ENCODE measurements around the gene USP28. TPM values are rescaled to one million over a fixed set of nuclear protein-coding genes. Genes with fewer than 3 reads are reported as not detected.
"Not testable (repeated sequence)": the region's sequence is repeated elsewhere in the genome, so short reads cannot be mapped to it uniquely, and the experiment has no call there.

USP28 gene, protein sequence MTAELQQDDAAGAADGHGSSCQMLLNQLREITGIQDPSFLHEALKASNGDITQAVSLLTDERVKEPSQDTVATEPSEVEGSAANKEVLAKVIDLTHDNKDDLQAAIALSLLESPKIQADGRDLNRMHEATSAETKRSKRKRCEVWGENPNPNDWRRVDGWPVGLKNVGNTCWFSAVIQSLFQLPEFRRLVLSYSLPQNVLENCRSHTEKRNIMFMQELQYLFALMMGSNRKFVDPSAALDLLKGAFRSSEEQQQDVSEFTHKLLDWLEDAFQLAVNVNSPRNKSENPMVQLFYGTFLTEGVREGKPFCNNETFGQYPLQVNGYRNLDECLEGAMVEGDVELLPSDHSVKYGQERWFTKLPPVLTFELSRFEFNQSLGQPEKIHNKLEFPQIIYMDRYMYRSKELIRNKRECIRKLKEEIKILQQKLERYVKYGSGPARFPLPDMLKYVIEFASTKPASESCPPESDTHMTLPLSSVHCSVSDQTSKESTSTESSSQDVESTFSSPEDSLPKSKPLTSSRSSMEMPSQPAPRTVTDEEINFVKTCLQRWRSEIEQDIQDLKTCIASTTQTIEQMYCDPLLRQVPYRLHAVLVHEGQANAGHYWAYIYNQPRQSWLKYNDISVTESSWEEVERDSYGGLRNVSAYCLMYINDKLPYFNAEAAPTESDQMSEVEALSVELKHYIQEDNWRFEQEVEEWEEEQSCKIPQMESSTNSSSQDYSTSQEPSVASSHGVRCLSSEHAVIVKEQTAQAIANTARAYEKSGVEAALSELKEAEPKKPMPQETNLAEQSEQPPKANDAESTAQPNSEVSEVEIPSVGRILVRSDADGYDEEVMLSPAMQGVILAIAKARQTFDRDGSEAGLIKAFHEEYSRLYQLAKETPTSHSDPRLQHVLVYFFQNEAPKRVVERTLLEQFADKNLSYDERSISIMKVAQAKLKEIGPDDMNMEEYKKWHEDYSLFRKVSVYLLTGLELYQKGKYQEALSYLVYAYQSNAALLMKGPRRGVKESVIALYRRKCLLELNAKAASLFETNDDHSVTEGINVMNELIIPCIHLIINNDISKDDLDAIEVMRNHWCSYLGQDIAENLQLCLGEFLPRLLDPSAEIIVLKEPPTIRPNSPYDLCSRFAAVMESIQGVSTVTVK
- 10.7 and 16.9 TPM in 2 replicates for total RNA-seq (2014; rRNA removed; shearing (Covaris generic))

DNA sequence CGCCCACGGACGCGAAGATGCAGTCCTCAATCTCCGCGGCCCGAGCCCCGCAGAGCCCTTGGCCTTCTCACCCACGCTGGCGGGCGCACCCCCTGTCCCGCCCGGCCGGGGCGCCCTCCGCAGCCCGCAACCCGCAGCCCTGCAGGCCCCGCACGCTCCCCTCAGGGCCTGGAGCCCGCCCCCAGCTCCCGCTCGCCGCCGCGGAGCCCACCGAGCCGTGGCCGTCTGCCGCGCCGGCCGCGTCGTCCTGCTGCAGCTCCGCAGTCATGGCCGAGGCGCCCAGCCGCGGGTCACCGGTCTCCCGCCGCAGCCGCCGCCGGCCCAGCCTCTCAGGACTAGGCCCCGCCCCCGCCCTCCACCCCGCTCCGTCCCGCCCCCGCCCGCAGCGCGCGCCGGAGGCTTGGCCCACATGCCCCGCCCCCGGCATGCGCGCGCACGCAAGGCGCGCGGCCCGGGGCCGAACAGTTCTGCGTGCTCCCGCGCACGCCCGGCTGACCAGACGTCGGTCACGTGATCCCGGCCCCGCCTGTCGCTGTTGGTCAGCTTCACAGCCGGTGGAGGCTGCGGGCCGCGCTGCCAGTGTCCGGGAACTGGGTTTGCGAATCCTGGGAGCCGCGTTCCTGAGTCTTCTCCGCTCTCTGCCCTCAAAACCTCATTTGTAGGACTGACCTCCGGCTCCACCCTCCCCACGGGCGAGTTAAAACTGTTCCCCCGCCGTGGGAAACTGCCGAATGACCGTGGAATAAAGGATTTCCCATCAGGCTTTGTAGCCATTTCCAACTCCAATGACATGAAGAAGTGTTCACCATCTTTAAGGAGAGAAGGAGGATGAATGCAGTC is at the start of gene USP28:
TSS of gene USP28 (minus strand) at position 339 of the 840 bp plus-strand sequence. CDS start at position 268, 71 bp downstream.
- DNase-seq (ENCODE audit: low read depth in 1 of 2, low spot score in 2 of 2), result peak; percentile 73 to 89
- Histone ChIP-seq H3K4me3 (peak within 1 kb of the TSS; percentile 73), H3K27me3 (replicated peaks) (no peaks in the 10 kb centered on the region), H3K36me3 (no peaks in the 10 kb centered on the region), H3K4me1 (replicated peaks) (0 out of 2 replicates have a peak, but pooled peaks cover 3% of the 10 kb centered on the region), H3K9me3 (replicated peaks) (no peaks in the 10 kb centered on the region), H3K27ac (peak within 1 kb of the TSS; percentile 67)

DNA sequence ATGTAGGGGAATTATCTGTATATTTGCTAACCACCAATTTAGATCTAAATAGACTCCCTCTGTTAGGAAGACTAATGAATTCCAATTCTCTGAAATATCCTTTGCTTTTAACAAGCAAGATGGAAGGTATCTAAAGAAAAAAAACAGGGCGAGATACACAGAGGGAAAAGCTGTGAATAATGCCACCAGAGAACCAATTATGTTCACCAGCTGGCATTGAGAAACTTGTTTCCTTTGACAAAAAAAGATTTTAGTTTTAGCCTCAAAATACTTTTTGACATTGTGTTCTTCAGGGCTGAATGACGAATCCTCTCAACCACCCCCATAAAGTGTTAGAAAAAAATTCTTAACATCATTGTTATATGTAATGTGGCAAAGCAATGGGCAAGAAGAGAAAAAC is 48.2 kb upstream of the USP28 start:
- Histone ChIP-seq H3K4me1 (replicated peaks) (no peaks in the 10 kb centered on the region), H3K36me3 (no peaks in the 10 kb centered on the region), H3K27ac (no peak overlapping the region), H3K4me3 (no peak overlapping the region), H3K9me3 (replicated peaks) (no peaks in the 10 kb centered on the region), H3K27me3 (replicated peaks) (no peaks in the 10 kb centered on the region)
- DNase-seq (ENCODE audit: low read depth in 1 of 2, low spot score in 2 of 2), result no peak

DNA sequence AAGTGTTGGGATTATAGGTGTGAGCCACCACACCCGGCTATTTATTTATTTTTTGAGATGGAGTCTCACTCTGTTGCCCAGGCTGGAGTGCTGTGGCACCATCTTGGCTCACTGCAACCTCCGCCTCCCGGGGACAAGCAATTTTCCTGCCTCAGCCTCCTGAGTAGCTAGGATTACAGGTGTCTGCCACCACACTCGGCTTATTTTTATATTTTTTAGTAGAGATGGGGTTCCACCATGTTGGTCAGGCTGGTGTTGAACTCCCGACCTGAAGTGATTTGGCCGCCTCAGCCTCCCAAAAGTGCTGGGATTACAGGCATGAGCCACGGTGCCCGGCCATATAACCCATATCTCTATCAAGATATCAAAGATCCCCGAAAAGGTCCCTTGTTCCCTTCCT is 36.1 kb upstream of the USP28 start:
- not testable (repeated sequence) for H3K4me1 ChIP-seq (replicated peaks); H3K27me3 ChIP-seq (replicated peaks); H3K4me3 ChIP-seq; H3K36me3 ChIP-seq; H3K27ac ChIP-seq; H3K9me3 ChIP-seq (replicated peaks); DNase-seq (ENCODE audit: low read depth in 1 of 2, low spot score in 2 of 2)

DNA sequence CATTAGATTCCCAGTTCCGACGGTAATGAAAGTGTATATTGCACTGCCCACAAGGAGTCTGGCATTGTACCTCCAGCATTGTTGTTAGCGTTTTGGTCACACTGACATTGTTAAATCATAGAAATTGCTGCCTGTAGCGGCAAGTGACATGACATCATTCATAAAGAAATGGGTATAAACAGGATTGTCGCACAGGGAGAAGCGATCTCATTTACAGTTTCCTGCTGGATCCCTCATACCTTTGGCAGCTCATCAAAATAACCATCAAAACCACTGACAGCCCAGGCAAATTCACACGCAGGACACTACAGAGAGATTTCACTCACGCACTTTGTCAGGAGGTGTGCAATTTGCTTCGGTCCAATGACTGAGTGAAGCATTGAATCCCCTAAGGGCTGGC is 32.7 kb upstream of the USP28 start:
- H3K4me3 ChIP-seq, result no peak overlapping the region
- H3K36me3 ChIP-seq, result no peaks in the 10 kb centered on the region
- H3K27ac ChIP-seq, result no peak overlapping the region
- peaks cover 8% of the 10 kb centered on the region; the same call in 1 of the 2 replicates for H3K27me3 ChIP-seq (replicated peaks)
- DNase-seq (ENCODE audit: low read depth in 1 of 2, low spot score in 2 of 2), result no peak
- H3K4me1 ChIP-seq (replicated peaks), result no peaks in the 10 kb centered on the region
- H3K9me3 ChIP-seq (replicated peaks), result no peaks in the 10 kb centered on the region

DNA sequence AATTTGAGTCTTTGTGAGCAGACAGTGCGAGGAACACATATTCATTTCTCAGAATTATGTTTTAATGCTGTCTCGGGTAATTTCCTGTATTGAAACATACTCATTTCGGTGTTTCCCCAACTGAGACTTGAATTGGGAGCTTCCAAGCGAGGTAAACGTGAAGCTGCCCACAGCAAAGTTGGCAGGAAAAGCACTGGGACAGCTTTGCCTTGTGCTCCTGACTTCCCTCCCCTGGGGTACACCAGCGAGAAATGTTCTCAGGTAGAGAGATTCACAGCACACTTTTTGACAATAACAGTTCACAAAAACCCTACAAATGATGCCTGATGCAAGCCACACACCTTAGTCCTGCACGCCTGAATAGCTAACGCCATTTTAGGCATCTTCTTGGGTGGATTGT is 32.3 kb upstream of the USP28 start:
- no peak for DNase-seq (ENCODE audit: low read depth in 1 of 2, low spot score in 2 of 2)
- Histone ChIP-seq H3K27ac (no peak overlapping the region), H3K27me3 (replicated peaks) (peaks cover 8% of the 10 kb centered on the region; the same call in 1 of the 2 replicates), H3K36me3 (no peaks in the 10 kb centered on the region), H3K4me3 (no peak overlapping the region), H3K4me1 (replicated peaks) (no peaks in the 10 kb centered on the region), H3K9me3 (replicated peaks) (no peaks in the 10 kb centered on the region)

DNA sequence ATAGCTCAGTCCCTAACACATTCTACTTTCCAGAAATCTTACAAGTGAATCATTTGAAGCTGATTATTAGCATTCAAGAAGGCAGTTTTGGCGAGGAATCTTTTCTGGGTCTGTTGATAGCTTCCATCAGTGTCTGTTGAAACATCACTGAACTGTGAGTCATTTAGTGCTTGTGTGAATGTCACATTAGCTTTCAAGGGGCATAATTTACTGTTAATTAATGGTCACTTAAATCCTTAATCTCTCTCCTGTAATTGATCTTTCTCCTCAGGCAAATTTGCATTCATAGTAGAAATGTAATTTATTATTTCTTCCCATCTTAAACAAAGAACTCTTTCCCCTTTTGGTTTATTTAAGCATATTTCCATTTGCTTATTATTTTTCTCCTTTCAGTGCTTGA is 31.8 kb upstream of the USP28 start:
- no peaks in the 10 kb centered on the region for H3K9me3 ChIP-seq (replicated peaks)
- H3K4me3 ChIP-seq, result no peak overlapping the region
- peaks cover 8% of the 10 kb centered on the region; the same call in 1 of the 2 replicates for H3K27me3 ChIP-seq (replicated peaks)
- H3K27ac ChIP-seq, result no peak overlapping the region
- DNase-seq (ENCODE audit: low read depth in 1 of 2, low spot score in 2 of 2), result no peak
- no peaks in the 10 kb centered on the region for H3K36me3 ChIP-seq
- no peaks in the 10 kb centered on the region for H3K4me1 ChIP-seq (replicated peaks)

DNA sequence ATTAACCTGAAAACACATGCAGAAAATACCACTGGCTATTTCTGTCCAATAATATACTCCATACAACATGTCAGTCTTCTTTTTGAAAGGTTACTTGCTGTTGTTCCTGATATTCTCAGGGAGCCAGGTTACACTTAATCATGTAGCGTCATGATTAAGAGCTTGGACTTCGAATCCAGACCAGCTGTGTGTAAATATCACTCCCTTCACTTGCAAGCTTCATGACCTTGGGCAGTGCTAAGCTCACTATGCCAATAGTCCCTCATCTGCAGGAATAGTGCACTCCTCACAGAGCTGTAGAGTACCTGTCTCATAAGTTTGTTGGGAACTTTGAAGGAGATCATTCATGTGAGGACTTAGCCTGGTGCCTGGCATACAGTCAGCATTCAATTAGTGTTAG is 31.1 kb upstream of the USP28 start:
- H3K9me3 ChIP-seq (replicated peaks), result no peaks in the 10 kb centered on the region
- peaks cover 8% of the 10 kb centered on the region; the same call in 1 of the 2 replicates for H3K27me3 ChIP-seq (replicated peaks)
- H3K4me3 ChIP-seq, result no peak overlapping the region
- H3K36me3 ChIP-seq, result no peaks in the 10 kb centered on the region
- no peak for DNase-seq (ENCODE audit: low read depth in 1 of 2, low spot score in 2 of 2)
- no peak overlapping the region for H3K27ac ChIP-seq
- H3K4me1 ChIP-seq (replicated peaks), result no peaks in the 10 kb centered on the region

DNA sequence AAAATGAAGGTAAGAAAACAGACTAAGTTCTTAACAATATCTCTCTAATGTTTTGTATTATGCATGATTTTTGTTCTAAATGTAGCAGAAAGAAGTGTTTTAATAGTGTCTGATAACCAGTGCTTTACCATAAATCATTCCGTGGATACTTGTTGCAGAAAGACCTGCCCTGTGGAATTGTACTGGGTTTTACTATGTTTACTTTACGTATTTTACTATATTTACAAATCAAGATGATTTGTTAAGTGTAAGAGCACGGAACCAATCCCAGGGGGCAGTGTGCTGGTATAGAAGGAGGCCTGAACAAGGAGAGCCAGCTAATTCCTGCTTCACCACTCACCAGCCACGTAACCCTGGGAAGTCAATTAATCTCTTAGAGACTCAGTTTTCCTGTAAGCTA is 30.7 kb upstream of the USP28 start:
- Histone ChIP-seq H3K4me3 (no peak overlapping the region), H3K9me3 (replicated peaks) (no peaks in the 10 kb centered on the region), H3K36me3 (no peaks in the 10 kb centered on the region), H3K4me1 (replicated peaks) (no peaks in the 10 kb centered on the region), H3K27me3 (replicated peaks) (peaks cover 8% of the 10 kb centered on the region; the same call in 1 of the 2 replicates), H3K27ac (no peak overlapping the region)
- no peak for DNase-seq (ENCODE audit: low read depth in 1 of 2, low spot score in 2 of 2)

DNA sequence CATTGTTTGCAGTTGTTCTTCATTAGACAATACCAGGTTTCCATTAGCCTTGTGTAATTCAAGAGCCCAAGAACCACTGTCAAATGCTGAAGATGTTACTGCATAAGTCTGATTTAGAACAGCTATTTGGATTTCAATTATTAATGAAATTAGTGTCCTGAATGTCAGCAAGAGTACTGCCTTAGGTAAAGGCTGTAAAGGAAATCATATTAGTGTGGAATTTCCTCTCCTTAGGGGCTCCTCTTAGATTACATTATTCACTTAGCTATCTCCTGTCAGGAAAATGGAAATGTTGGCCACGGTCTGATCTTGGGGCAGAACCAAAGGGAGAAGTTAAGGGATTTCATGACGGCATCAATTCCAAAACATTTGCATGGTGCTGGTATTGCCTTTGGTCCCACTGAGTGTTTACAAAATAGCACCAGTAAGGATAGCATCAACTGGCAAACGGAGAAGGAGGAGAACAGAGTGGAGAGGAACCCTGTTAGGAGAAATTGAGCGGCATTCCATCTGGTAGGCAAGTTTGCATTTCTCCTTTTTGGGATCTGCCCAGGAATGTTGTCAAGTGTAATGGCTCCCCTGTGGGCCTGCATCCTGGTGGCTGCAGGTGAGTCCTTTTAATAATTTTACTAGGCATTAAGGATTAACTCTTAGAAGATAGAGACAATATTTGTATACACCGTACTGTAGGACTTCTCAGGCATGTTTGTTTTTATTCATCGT is 29.2 kb upstream of the USP28 start, which contains the start of gene HTR3B:
TSS of gene HTR3B (plus strand) at position 418 of the 723 bp plus-strand sequence. CDS start at position 556, 138 bp downstream.
- DNase-seq (ENCODE audit: low read depth in 1 of 2, low spot score in 2 of 2), result no peak
- no peak within 1 kb of the TSS for H3K27ac ChIP-seq
- H3K27me3 ChIP-seq (replicated peaks), result peaks cover 8% of the 10 kb centered on the region; the same call in 1 of the 2 replicates
- H3K36me3 ChIP-seq, result no peaks in the 10 kb centered on the region
- H3K4me1 ChIP-seq (replicated peaks), result no peaks in the 10 kb centered on the region
- no peak within 1 kb of the TSS for H3K4me3 ChIP-seq
- no peaks in the 10 kb centered on the region for H3K9me3 ChIP-seq (replicated peaks)

DNA sequence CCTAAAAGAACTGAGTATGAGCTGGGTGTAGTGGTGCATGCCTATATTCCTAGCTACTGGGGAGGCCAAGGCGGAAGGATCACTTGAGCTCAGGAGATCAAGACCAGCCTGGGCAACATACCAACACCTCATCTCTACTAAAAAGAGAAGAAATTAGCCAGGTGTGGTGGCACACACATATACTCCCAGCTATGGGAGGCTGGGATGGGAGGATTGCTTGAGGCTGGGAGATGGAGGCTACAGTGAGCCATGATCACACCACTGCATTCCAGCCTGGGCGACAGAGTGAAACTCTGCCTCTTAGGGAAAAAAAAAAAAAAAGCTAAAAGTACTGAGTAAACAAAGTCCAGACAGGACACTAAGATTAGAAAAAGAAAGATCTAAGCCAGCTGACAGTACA is 25.8 kb upstream of the USP28 start:
- H3K4me1 ChIP-seq (replicated peaks), result no peaks in the 10 kb centered on the region
- 0 out of 2 replicates have a peak, but pooled peaks cover 3% of the 10 kb centered on the region for H3K27me3 ChIP-seq (replicated peaks)
- no peaks in the 10 kb centered on the region for H3K9me3 ChIP-seq (replicated peaks)
- H3K27ac ChIP-seq, result no peak overlapping the region
- H3K36me3 ChIP-seq, result no peaks in the 10 kb centered on the region
- no peak overlapping the region for H3K4me3 ChIP-seq
- DNase-seq (ENCODE audit: low read depth in 1 of 2, low spot score in 2 of 2), result no peak

DNA sequence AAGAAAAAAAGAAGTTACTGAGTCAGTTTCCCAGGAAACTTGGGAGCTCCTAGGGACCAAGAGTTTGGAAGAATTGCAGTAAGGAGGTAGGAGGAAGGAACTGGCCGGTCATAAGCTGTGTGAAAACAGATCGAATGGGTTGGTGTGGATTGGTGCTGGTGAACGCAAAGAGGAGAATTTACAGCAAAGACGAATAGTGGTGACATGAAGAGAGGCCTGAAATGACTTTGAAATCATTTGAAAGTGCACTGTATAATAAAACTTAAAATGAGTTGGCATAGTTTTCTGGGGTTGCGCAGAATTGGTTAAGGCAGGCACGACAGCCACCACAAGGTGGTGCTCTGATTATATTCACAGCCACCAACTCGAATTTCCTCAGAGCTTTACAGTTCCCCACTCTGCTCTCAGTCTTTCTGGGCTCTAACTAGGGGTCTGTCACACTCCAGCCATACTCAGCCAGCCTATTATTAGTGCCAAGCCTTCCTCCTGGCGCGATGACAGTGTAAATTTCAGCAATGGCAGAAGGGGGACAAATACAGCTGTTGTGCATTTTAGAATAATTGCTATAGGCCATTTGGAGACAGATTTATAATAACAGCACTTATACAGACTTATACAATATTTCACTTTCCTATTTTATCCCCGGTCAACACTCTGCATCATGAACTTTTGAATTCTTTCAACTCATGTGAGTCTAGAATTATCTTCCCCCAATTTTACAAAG is 20.9 kb upstream of the USP28 start:
- Histone ChIP-seq H3K4me1 (replicated peaks) (no peaks in the 10 kb centered on the region), H3K27me3 (replicated peaks) (no peaks in the 10 kb centered on the region), H3K27ac (no peak overlapping the region), H3K9me3 (replicated peaks) (no peaks in the 10 kb centered on the region), H3K4me3 (no peak overlapping the region), H3K36me3 (no peaks in the 10 kb centered on the region)
- DNase-seq (ENCODE audit: low read depth in 1 of 2, low spot score in 2 of 2), result no peak

Measured in SJSA1 (cell line).